ENCODE results near the gene ZNF19. TPM values are rescaled to one million over a fixed set of nuclear protein-coding genes. Genes with fewer than 3 reads are reported as not detected.

ZNF19 gene
- total RNA-seq, 1 experiment from 2014 or later = 4.6 TPM

DNA sequence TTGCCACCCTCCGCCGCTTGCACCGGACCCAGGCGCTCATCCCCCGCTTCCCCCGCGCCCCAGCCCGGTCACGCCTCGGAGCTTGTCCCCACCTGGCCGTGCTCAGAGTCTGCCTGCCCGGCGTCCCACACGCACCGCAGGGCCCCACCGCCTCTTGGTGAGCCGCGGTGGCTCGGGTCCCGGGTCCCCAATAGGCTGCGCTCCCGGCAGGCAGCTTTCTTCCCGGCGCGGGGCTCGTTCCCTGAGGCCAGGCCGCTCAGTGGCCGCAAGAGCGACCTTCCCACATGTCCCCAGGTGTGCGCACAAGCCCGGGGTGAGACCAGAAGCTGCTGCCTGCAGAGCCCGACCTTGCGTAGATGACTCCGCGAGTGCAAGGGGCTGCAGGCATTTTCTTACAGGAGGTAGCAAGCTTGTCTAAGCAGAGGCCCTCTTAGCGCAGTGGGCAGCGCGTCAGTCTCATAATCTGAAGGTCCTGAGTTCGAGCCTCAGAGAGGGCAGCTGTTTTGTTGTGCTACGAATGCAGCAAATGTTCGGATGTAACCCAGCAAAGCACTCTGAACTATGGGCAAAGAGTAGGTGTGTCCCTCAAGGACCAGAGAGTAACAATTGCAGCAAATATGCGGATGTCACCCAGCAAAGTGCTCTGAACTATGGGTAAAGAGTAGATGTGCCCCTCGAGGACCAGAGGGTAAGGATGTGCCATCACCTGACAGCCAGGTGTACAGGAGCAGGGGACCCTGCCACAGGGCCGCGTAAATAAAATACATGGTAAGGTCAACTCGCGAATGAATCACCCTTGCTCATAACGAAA is 62.9 kb downstream of the ZNF19 start:
- DNase-seq (ENCODE audit: unreplicated experiment) = no peak
- peaks cover 9% of the 10 kb centered on the region for H3K36me3 Mint-ChIP-seq (ENCODE audit: insufficient read depth, unreplicated experiment)
- no peak overlapping the region for H3K4me3 Mint-ChIP-seq (ENCODE audit: unreplicated experiment)
- H3K4me1 Mint-ChIP-seq (ENCODE audit: insufficient read depth, unreplicated experiment) = no peaks in the 10 kb centered on the region
- no peak overlapping the region for H3K27ac Mint-ChIP-seq (ENCODE audit: low read depth, unreplicated experiment)
- TF ChIP-seq, protein P1, sequence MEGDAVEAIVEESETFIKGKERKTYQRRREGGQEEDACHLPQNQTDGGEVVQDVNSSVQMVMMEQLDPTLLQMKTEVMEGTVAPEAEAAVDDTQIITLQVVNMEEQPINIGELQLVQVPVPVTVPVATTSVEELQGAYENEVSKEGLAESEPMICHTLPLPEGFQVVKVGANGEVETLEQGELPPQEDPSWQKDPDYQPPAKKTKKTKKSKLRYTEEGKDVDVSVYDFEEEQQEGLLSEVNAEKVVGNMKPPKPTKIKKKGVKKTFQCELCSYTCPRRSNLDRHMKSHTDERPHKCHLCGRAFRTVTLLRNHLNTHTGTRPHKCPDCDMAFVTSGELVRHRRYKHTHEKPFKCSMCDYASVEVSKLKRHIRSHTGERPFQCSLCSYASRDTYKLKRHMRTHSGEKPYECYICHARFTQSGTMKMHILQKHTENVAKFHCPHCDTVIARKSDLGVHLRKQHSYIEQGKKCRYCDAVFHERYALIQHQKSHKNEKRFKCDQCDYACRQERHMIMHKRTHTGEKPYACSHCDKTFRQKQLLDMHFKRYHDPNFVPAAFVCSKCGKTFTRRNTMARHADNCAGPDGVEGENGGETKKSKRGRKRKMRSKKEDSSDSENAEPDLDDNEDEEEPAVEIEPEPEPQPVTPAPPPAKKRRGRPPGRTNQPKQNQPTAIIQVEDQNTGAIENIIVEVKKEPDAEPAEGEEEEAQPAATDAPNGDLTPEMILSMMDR (IDR thresholded peaks at IDR 0.05; ENCODE audit: unreplicated experiment) = no peak
- H3K27me3 Mint-ChIP-seq (ENCODE audit: insufficient read depth, unreplicated experiment) = peaks cover 14% of the 10 kb centered on the region
- BruUV-seq (replicated peaks) = no TSS peak
- ChIA-PET CTCF (interaction anchor here (1.1 kb wide), 2 partner anchors 13 to 73 kb away, joined by 3 to 4 read pairs; no protein-coding TSS in a partner anchor), POLR2A (no interaction called here)
- H3K9me3 Mint-ChIP-seq (ENCODE audit: unreplicated experiment) = peaks cover 3% of the 10 kb centered on the region
- intact Hi-C loops (cut with micrococcal nuclease) = no loop called here

DNA sequence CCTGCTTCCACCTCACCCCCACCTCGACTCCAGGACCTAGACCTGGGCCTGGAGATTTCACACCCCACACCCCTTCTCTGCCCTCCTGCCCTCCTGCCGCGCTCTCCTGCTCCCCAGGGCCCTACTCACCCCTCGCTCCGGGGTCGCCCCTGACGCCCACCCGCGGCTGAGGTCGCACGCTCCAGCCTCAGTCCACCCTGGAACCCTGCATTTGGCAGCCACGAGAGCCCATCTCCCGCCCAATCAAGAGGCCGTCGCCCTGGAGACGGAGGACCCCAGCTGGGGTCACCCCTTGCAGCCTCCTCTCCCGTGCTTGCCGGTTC is 63.4 kb downstream of the ZNF19 start:
- intact Hi-C loops (cut with micrococcal nuclease) = no loop called here
- Mint-ChIP-seq H3K27ac (ENCODE audit: low read depth, unreplicated experiment) (no peak overlapping the region), H3K27me3 (ENCODE audit: insufficient read depth, unreplicated experiment) (peaks cover 14% of the 10 kb centered on the region), H3K36me3 (ENCODE audit: insufficient read depth, unreplicated experiment) (peaks cover 9% of the 10 kb centered on the region), H3K4me1 (ENCODE audit: insufficient read depth, unreplicated experiment) (no peaks in the 10 kb centered on the region), H3K4me3 (ENCODE audit: unreplicated experiment) (no peak overlapping the region), H3K9me3 (ENCODE audit: unreplicated experiment) (peaks cover 8% of the 10 kb centered on the region)
- TF ChIP-seq, protein P1 (IDR thresholded peaks at IDR 0.05; ENCODE audit: unreplicated experiment) = no peak
- no TSS peak for BruUV-seq (replicated peaks)
- ChIA-PET CTCF (no interaction called here), POLR2A (no interaction called here)
- no peak for DNase-seq (ENCODE audit: unreplicated experiment)

DNA sequence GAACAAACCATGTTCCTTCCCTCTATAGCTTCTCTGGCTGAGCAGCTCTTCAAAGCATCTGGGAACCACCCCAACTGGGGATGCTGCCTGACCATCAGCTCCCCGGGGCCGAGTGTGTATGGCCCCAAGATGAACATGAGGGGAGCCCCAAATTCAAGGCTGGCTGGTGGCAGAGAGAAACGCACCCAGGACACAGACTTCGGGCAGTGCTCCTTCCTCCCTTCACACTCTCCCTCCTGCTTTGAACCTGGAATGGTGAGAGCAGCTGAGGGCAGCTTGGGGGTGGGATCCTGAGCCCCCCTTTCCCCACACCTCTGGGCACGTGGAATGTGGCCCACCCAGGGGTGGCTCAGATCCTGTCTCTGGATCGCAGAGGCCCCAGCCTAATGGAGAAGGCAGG is 64.5 kb downstream of the ZNF19 start:
- no TSS peak for BruUV-seq (replicated peaks)
- TF ChIP-seq, protein P1 (IDR thresholded peaks at IDR 0.05; ENCODE audit: unreplicated experiment) = no peak
- peaks cover 14% of the 10 kb centered on the region for H3K27me3 Mint-ChIP-seq (ENCODE audit: insufficient read depth, unreplicated experiment)
- H3K4me3 Mint-ChIP-seq (ENCODE audit: unreplicated experiment) = no peak overlapping the region
- POLR2A ChIA-PET = no interaction called here
- DNase-seq (ENCODE audit: unreplicated experiment) = no peak
- no peaks in the 10 kb centered on the region for H3K4me1 Mint-ChIP-seq (ENCODE audit: insufficient read depth, unreplicated experiment)
- CTCF ChIA-PET = no interaction called here
- peaks cover 12% of the 10 kb centered on the region for H3K9me3 Mint-ChIP-seq (ENCODE audit: unreplicated experiment)
- H3K36me3 Mint-ChIP-seq (ENCODE audit: insufficient read depth, unreplicated experiment) = peaks cover 9% of the 10 kb centered on the region
- H3K27ac Mint-ChIP-seq (ENCODE audit: low read depth, unreplicated experiment) = no peak overlapping the region
- intact Hi-C loops (cut with micrococcal nuclease) = no loop called here

DNA sequence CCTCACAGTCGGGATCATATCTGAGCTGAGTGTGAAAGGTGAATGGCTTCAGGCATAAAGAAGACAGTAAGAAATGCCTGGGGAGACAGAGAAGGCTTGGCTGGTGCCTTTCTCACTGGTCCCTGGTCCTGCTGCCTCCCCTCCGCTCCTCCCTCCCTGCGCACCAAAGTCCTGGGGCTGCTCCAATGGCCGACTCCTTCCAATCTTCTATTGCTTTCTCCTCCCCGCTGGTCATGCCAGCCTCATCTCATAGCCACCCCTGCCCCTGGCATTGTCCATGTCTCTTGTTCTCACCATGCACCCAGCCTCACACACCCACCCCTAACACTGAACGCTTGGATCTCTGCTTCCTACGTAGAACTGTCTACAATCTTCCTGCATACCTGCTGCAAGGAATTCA is 65.3 kb downstream of the ZNF19 start:
- Mint-ChIP-seq H3K9me3 (ENCODE audit: unreplicated experiment) (peaks cover 12% of the 10 kb centered on the region), H3K27me3 (ENCODE audit: insufficient read depth, unreplicated experiment) (peaks cover 14% of the 10 kb centered on the region), H3K27ac (ENCODE audit: low read depth, unreplicated experiment) (no peak overlapping the region), H3K4me3 (ENCODE audit: unreplicated experiment) (no peak overlapping the region), H3K36me3 (ENCODE audit: insufficient read depth, unreplicated experiment) (peaks cover 9% of the 10 kb centered on the region), H3K4me1 (ENCODE audit: insufficient read depth, unreplicated experiment) (no peaks in the 10 kb centered on the region)
- POLR2A ChIA-PET = no interaction called here
- intact Hi-C loops (cut with micrococcal nuclease) = no loop called here
- DNase-seq (ENCODE audit: unreplicated experiment) = no peak
- TF ChIP-seq, protein P1 (IDR thresholded peaks at IDR 0.05; ENCODE audit: unreplicated experiment) = no peak
- CTCF ChIA-PET = interaction anchor here (0.6 to 1.3 kb wide), 3 partner anchors 10 to 39 kb away, joined by 3 to 4 read pairs (median 3); no protein-coding TSS in a partner anchor
- no TSS peak for BruUV-seq (replicated peaks)

Other genes with a start within 250 kb of the ZNF19 start
- gene CMTR2, start 199.9 kb downstream of the ZNF19 start, total RNA-seq (2022) = 25.6 and 27.7 TPM in 2 replicates
- gene CALB2, start 130.6 kb downstream of the ZNF19 start, total RNA-seq (2022) = 0.23 TPM in 1 of 2 replicates, not detected in the other
- not detected in 2 replicates for gene TLE7, start 47.3 kb downstream of the ZNF19 start, total RNA-seq (2022)
- 12.6 and 13.7 TPM in 2 replicates for gene ZNF23, start 27.1 kb downstream of the ZNF19 start, total RNA-seq (2022)
- gene CHST4, start 37.1 kb upstream of the ZNF19 start, total RNA-seq (2022) = 0.14 TPM in 1 of 2 replicates, not detected in the other
- not detected in 2 replicates for gene TAT, start 87.8 kb upstream of the ZNF19 start, total RNA-seq (2022)
- 1.1 and 1.3 TPM in 2 replicates for gene MARVELD3, start 136.9 kb upstream of the ZNF19 start, total RNA-seq (2022)
- gene PHLPP2, start 235.4 kb upstream of the ZNF19 start, total RNA-seq (2022) = 10.5 and 10.9 TPM in 2 replicates

Measured in MCF 10A (cell line).